Measurements from ENCODE around the gene CRACR2B. TPM values are rescaled to one million over a fixed set of nuclear protein-coding genes. Genes with fewer than 3 reads are reported as not detected.

The CRACR2B gene
- polyA plus RNA-seq, 12 donors: 5.8 to 34.3 (median 9.8) TPM; not detected in 1

GRCh38 chr11:837990-838307 is 10.2 kb downstream of the CRACR2B start:
- no peak for DNase-seq

- DNase-seq: no peak
Measured at GRCh38 chr11:838441-839279, 10.9 kb downstream of the CRACR2B start.

- no peak for DNase-seq
Measured at GRCh38 chr11:839280-839623, 11.5 kb downstream of the CRACR2B start.

- DNase-seq: no peak
Measured at GRCh38 chr11:839875-840617, 12.3 kb downstream of the CRACR2B start.

- no peak for DNase-seq
Measured at GRCh38 chr11:841981-842369, 14.3 kb downstream of the CRACR2B start.

GRCh38 chr11:842370-843002 is 14.8 kb downstream of the CRACR2B start, which contains the start of the genes POLR2L and TSPAN4:
Gene POLR2L, minus strand, starts transcription at chr11:842529. Its CDS starts 21 bp downstream, at chr11:842508.
Gene TSPAN4, plus strand, starts transcription at chr11:842852. Its CDS starts 7,453 bp downstream, at chr11:850305.
- DNase-seq: peak; percentile 89

GRCh38 chr11:843086-843734 is 15.5 kb downstream of the CRACR2B start:
- DNase-seq: no peak

- DNase-seq: peak; percentile 84
Measured at GRCh38 chr11:843818-844692, 16.3 kb downstream of the CRACR2B start.

- peak; percentile 93 for DNase-seq
Measured at GRCh38 chr11:844693-845644, 17.2 kb downstream of the CRACR2B start.

- DNase-seq: no peak
Measured at GRCh38 chr11:845872-846495, 18.3 kb downstream of the CRACR2B start.

- DNase-seq: no peak
Measured at GRCh38 chr11:846496-847098, 18.9 kb downstream of the CRACR2B start.

GRCh38 chr11:847876-848275 is 20.2 kb downstream of the CRACR2B start:
- no peak for DNase-seq

- DNase-seq: no peak
Measured at GRCh38 chr11:848380-848931, 20.7 kb downstream of the CRACR2B start.

GRCh38 chr11:849104-849824 is 21.5 kb downstream of the CRACR2B start:
- DNase-seq: no peak

- no peak for DNase-seq
Measured at GRCh38 chr11:849951-850774, 22.4 kb downstream of the CRACR2B start.

- no peak for DNase-seq
Measured at GRCh38 chr11:850775-851763, 23.4 kb downstream of the CRACR2B start.

Measured in muscle of arm (tissue), 12 donors.